ENCODE measurements around the gene CENPVL2.
"Not testable (repeated sequence)": the region's sequence is repeated elsewhere in the genome, so short reads cannot be mapped to it uniquely, and the experiment has no call there.

Gene CENPVL2

DNA sequence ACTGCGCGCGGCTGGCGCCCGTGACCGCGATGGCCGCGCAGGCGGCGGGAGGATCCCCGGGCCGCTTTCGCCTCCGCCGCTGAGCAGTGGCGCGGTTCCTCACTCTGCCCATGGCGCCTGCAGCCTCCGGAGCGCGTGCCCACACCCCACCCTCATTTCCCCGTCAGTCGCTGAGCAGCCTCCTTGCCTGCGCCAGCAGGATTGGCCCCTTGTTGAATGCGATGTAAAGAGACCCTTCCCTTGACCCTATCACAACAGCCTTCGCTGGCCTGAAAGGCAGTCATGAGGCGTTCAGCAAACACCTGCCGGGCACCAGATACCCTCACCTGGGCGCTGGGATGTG, at the start of gene CENPVL2:
TSS of gene CENPVL2 (minus strand) at position 112 of the 343 bp plus-strand sequence. CDS start at position 112, 0 bp downstream.
- DNase-seq (ENCODE audit: low read depth in 2 of 3, low spot score in 2 of 3): not testable (repeated sequence)

GRCh38 chrX:51728202-51728601, 45.6 kb upstream of the CENPVL2 start:
- no peak for DNase-seq (ENCODE audit: low read depth in 2 of 3, low spot score in 2 of 3)

DNA sequence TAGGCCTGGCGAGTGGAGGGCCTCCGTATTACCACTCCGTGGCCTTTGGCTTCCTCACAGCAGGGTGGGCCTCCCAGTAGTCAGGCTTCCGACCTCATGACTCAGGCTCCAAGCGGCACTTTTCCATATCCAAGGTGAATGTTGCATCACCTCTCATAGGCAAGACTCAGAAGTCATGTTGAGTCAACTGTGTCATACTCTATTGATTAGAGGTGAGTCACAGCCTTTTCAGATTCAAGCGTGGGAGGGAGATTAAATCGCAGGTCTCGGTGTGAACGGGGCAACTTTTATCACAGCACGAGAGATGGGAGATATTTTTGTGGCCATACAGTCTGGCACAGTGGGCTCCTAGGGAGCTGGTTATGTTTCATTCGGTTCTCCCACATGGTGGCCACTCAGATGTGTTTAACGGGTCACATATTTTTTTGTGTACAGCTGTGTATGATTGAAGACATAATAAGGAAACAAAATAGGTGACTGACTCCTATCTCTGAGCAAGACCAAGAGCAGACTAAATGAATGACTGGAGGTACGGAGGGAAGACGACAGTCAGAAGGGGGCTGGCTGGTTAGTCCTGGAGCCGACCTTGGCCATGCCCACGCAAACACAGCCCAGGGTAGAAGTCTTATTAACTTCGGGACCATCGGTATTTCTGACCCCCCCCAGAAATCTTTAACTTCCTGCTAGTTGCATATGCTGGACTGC, 30.5 kb upstream of the CENPVL2 start:
- DNase-seq (ENCODE audit: low read depth in 2 of 3, low spot score in 2 of 3): not testable (repeated sequence)

DNA sequence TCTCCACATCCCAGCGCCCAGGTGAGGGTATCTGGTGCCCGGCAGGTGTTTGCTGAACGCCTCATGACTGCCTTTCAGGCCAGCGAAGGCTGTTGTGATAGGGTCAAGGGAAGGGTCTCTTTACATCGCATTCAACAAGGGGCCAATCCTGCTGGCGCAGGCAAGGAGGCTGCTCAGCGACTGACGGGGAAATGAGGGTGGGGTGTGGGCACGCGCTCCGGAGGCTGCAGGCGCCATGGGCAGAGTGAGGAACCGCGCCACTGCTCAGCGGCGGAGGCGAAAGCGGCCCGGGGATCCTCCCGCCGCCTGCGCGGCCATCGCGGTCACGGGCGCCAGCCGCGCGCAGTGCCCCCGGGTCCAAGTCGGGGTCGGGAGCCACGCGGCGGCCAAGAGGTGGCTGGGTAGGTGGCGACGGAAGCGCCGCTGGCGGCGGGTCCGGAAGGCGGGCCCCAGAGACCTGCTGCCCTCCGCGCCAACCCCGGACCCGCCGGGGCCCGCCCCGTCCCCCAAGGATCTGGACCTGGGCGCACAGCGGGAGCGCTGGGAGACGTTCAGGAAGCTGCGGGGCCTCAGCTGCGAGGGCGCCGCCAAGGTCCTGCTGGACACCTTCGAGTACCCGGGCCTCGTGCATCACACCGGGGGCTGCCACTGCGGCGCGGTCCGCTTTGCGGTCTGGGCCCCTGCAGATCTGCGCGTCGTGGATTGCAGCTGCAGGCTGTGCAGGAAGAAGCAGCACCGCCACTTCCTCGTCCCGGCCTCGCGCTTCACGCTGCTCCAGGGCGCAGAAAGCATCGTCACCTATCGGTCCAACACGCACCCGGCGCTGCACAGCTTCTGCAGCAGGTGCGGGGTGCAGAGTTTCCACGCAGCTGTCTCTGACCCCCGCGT, 27.9 kb upstream of the CENPVL2 start, which contains the start of gene CENPVL1:
TSS of gene CENPVL1 (plus strand) at position 236 of the 888 bp plus-strand sequence. CDS start at position 236, 0 bp downstream.
- DNase-seq (ENCODE audit: low read depth in 2 of 3, low spot score in 2 of 3): not testable (repeated sequence)

DNA sequence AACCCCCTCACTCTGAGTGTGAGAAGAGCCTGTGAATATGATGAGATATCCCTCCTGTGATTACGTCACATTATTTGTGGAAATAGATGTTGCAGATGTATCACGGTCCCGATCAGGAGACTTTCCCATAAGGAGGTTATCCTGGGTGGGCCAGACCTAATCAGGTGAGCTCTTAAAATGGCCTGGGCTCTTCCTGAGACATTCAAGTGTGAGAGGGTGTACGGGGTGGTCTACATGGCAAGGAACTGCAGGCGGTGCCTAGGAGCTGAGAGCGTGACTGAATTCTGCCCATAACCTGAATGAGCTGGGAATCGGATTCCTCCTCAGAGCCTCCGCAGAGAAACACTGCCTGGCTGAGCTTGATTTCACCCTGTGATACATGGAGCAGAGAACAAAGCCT, 14.8 kb upstream of the CENPVL2 start:
- DNase-seq (ENCODE audit: low read depth in 2 of 3, low spot score in 2 of 3): no peak

- no peak for DNase-seq (ENCODE audit: low read depth in 2 of 3, low spot score in 2 of 3)
These were observed 11.6 kb upstream of the CENPVL2 start for GRCh38 chrX:51694254-51694653.

- DNase-seq (ENCODE audit: low read depth in 2 of 3, low spot score in 2 of 3): not testable (repeated sequence)
These were observed 567 bp downstream of the CENPVL2 start for GRCh38 chrX:51681808-51682719.

DNA sequence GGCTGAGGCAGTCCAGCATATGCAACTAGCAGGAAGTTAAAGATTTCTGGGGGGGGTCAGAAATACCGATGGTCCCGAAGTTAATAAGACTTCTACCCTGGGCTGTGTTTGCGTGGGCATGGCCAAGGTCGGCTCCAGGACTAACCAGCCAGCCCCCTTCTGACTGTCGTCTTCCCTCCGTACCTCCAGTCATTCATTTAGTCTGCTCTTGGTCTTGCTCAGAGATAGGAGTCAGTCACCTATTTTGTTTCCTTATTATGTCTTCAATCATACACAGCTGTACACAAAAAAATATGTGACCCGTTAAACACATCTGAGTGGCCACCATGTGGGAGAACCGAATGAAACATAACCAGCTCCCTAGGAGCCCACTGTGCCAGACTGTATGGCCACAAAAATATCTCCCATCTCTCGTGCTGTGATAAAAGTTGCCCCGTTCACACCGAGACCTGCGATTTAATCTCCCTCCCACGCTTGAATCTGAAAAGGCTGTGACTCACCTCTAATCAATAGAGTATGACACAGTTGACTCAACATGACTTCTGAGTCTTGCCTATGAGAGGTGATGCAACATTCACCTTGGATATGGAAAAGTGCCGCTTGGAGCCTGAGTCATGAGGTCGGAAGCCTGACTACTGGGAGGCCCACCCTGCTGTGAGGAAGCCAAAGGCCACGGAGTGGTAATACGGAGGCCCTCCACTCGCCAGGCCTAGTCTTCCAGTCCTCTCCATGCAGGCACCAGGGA, 2.8 kb downstream of the CENPVL2 start:
- not testable (repeated sequence) for DNase-seq (ENCODE audit: low read depth in 2 of 3, low spot score in 2 of 3)

DNA sequence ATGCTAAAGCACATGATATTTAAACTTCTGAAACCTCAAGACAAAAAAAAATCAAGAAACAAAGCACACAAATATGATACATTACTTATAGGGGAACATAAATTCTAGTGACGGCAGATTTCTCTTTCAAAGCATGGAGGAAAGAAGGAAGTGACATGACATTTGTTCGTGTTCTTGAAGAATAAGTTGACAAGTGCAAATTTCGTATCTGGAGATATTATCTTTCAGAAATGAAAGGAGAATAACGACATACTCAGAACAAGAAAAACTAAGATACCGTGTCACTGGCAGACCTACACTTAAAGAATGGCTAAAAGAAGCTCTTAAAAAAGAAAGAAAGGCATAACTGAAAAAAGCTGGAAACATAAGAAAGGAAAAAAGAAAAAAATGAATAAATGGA, 16.6 kb downstream of the CENPVL2 start:
- DNase-seq (ENCODE audit: low read depth in 2 of 3, low spot score in 2 of 3): no peak

- no peak for DNase-seq (ENCODE audit: low read depth in 2 of 3, low spot score in 2 of 3)
These were observed 39.3 kb downstream of the CENPVL2 start for GRCh38 chrX:51643377-51643776.

- DNase-seq (ENCODE audit: low read depth in 2 of 3, low spot score in 2 of 3): no peak
These were observed 41.1 kb downstream of the CENPVL2 start for GRCh38 chrX:51641421-51642021.

GRCh38 chrX:51636511-51636910, 46.1 kb downstream of the CENPVL2 start:
- DNase-seq (ENCODE audit: low read depth in 2 of 3, low spot score in 2 of 3): not testable (repeated sequence)
